ENCODE data around the gene HLA-DOA.

Gene HLA-DOA

DNA sequence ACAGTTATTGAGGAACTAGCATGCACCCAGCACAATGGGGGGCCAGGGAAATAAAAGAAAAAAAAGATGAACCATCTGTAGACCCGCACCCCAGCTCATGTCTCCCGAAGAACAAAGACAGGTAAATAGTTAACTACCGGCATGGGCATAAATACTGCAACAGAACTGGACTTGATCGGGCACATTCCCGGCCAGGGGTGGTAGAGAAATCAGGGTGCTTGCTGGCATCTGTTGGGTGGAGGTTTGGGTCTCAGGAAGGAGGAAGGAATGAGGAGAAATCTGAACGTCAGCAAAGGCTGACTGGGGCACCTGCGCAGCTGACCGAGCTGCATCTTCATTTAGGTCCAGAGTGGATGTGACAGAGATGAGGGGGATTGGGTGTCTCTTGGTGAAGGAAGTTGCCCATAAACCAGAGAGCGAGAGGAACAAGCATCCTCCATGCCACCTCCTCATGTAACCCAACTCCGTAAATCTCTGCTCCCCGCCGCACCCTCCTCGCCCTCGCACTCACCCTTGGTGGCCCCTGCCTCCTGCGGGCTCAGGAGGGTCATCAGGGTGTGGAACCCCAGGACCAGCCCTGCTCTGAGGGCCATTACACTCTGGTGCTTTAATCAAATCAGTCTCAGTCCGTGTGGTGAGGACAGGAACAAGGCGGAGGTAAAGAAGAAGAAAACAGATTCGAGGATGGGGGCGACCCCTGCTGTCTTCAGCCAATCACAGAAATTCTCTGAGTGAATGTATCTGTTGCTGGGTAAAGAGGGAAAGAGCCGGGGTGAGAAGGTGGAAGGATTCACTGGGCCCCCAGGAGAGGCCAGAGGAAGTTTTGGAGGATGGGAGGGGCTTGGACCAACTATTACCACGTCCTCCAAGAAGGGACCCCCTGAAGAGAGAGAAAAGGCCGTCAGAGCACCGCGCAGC lies at the start of gene HLA-DOA:
Gene HLA-DOA (minus strand): TSS at position 648 of the 918 bp plus-strand sequence.
- peak within 1 kb of the TSS; percentile 95 for H3K9ac ChIP-seq (ENCODE audit: low read length)
- peaks cover 16% of the 10 kb centered on the region for H3K36me3 ChIP-seq (replicated peaks; ENCODE audit: low read depth, low read length)
- H3K4me2 ChIP-seq (ENCODE audit: low read length): peak within 1 kb of the TSS; percentile 77
- H3K4me3 ChIP-seq (ENCODE audit: low read length): peak within 1 kb of the TSS; percentile 98
- H3K4me1 ChIP-seq (ENCODE audit: low read length): peaks cover 12% of the 10 kb centered on the region
- H2AFZ ChIP-seq (ENCODE audit: low read depth, low read length): no peak within 1 kb of the TSS; the same call in 1 of the 2 replicates
- no peaks in the 10 kb centered on the region for H3K9me3 ChIP-seq (ENCODE audit: insufficient read depth, low read length)
- H3K79me2 ChIP-seq (ENCODE audit: low read length): peaks cover 16% of the 10 kb centered on the region
- H3K27ac ChIP-seq (ENCODE audit: low read length): peak within 1 kb of the TSS; percentile 83
- H4K20me1 ChIP-seq (ENCODE audit: insufficient read depth, low read length): no peaks in the 10 kb centered on the region
- TF ChIP-seq EZH2phosphoT487 (IDR thresholded peaks at IDR 0.05; ENCODE audit: low read depth) (no peak), CTCF (IDR thresholded peaks at IDR 0.05; ENCODE audit: low read depth, low read length) (no peak)
- H3K27me3 ChIP-seq (ENCODE audit: low read depth, low read length): no peaks in the 10 kb centered on the region

DNA sequence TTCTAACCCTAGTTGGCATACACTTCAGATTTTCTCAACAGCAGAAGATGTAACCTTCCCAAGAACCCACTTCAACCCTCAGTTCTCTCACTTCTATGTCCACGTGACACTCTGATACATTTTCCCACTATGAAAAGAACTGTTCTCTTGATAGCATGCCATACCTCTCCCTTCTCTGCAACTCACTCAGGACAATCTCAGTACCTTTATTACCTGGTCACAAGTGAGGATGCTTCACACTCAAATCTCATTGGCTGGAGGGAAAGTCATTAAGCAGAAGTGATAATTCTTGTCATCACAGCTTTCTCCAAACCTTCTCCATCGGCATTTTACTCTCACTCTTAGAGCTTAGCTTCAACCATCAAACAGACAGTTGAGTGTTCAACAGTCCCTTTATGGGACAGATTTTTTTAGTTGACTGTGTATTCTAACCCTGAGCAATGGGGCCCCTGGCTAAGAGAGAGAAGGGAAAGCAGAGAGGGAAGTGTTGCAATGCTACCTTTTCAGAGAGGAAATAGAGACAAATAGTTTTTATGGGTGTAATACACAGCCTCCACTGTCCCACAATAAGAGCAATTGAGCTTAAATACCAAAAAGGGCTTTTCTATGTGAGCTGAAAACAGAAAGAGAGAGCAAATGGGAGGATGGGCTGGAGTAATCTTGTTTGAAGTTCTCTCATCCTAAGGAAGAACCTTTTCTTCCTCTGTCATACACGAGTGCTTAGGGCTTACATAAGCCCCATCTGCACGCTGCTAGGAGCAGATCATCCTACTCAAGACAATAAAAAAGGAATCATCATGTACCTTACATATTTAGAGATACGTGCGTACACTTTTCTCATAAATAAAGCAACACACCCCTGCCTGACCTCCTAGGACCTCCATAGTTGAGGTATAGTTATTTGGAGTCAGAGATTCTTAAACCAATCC lies 48.1 kb upstream of the HLA-DOA start:
- TF ChIP-seq EZH2phosphoT487 (IDR thresholded peaks at IDR 0.05; ENCODE audit: low read depth): no peak
- TF ChIP-seq CTCF (IDR thresholded peaks at IDR 0.05; ENCODE audit: low read depth, low read length): no peak
- H2AFZ ChIP-seq (ENCODE audit: low read depth, low read length): no peak overlapping the region
- no peaks in the 10 kb centered on the region for H3K36me3 ChIP-seq (replicated peaks; ENCODE audit: low read depth, low read length)
- no peaks in the 10 kb centered on the region for H3K9me3 ChIP-seq (ENCODE audit: insufficient read depth, low read length)
- H3K4me3 ChIP-seq (ENCODE audit: low read length): no peak overlapping the region
- H3K4me1 ChIP-seq (ENCODE audit: low read length): peaks cover 24% of the 10 kb centered on the region
- H3K79me2 ChIP-seq (ENCODE audit: low read length): no peaks in the 10 kb centered on the region
- no peaks in the 10 kb centered on the region for H4K20me1 ChIP-seq (ENCODE audit: insufficient read depth, low read length)
- peak overlapping the region; percentile 14; the same call in 1 of the 2 replicates for H3K4me2 ChIP-seq (ENCODE audit: low read length)
- no peak overlapping the region for H3K9ac ChIP-seq (ENCODE audit: low read length)
- H3K27me3 ChIP-seq (ENCODE audit: low read depth, low read length): no peaks in the 10 kb centered on the region
- H3K27ac ChIP-seq (ENCODE audit: low read length): no peak overlapping the region; the same call in 1 of the 2 replicates

DNA sequence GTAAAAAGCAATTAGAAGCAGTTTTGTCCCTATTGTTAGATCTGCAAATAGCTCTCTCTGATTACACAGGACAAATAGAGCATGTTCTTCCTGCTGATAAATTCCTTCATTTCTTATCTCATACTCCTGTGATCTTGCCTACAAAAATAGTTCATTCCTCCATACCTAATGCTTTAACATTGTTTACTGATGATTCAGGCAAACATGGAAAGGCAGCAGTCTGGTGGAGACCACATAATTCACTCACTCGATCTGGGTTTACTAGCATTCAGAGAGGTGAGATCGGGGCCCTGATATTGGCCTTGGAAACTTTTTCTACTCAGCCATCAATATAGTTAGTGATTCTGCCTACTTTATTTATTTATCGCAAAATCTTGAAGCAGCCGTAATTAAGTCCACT lies 43.8 kb upstream of the HLA-DOA start:
- Histone ChIP-seq H3K27ac (ENCODE audit: low read length) (no peak overlapping the region), H2AFZ (ENCODE audit: low read depth, low read length) (no peak overlapping the region), H3K9me3 (ENCODE audit: insufficient read depth, low read length) (no peaks in the 10 kb centered on the region)

More for the DNA sequence above, 43.8 kb upstream of the HLA-DOA start:
- TF ChIP-seq EZH2phosphoT487 (IDR thresholded peaks at IDR 0.05; ENCODE audit: low read depth) (no peak), CTCF (IDR thresholded peaks at IDR 0.05; ENCODE audit: low read depth, low read length) (no peak)
- H3K4me3 ChIP-seq (ENCODE audit: low read length): no peak overlapping the region
- no peak overlapping the region for H3K9ac ChIP-seq (ENCODE audit: low read length)
- H3K4me1 ChIP-seq (ENCODE audit: low read length): peaks cover 18% of the 10 kb centered on the region
- H3K27me3 ChIP-seq (ENCODE audit: low read depth, low read length): no peaks in the 10 kb centered on the region
- H3K4me2 ChIP-seq (ENCODE audit: low read length): no peak overlapping the region
- no peaks in the 10 kb centered on the region for H4K20me1 ChIP-seq (ENCODE audit: insufficient read depth, low read length)
- no peaks in the 10 kb centered on the region for H3K79me2 ChIP-seq (ENCODE audit: low read length)
- H3K36me3 ChIP-seq (replicated peaks; ENCODE audit: low read depth, low read length): no peaks in the 10 kb centered on the region
